DMS 273 (cell line): Measurements from ENCODE around the gene DLGAP1.
"Not testable (repeated sequence)": the region's sequence is repeated elsewhere in the genome, so short reads cannot be mapped to it uniquely, and the experiment has no call there.

Experiments
- DNase-seq: peaks from one replicate; lab custom pipeline; 2025; ENCODE audit not compliant: unreplicated experiment; lab: John Stamatoyannopoulos, UW

The DLGAP1 gene

GRCh38 chr18:3597409-3598357 lies 857.4 kb downstream of the DLGAP1 start:
- no peak for DNase-seq

DNA sequence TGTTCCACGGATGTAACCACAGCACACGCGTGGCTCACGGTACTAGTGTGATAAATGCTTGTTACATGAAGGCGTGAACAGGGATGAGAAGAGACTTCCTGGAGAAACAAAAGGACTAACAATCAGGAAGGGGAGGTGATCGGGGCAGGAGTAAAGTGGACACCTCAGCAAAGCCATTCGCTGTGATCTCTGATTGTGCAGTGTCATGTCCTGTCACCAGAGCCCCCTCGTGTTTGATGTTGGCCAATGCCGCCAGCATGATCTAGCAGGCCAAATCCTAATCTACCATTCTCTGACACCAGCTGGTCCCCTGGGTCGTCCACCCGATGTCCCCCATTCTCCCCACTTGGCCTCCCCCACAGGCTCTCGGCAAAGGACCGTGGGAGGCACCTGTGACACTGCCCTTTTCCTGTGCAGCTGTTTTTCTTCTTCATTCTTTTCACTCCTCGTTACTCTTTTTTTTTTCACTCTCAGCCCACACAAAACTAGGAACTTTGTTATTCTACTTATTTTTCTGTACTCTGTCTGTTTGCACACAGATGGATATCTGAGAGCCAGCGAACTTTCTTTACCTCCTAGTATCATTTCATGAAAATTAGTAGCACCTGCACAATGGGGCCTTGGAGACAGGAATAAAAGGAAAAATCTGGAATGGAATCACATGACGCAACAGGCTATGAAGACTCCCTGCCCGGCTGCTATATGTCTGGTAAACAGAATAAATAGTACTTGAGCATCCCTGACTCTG lies 858.3 kb downstream of the DLGAP1 start:
- DNase-seq, result peak; percentile 27

- DNase-seq, result no peak
Measured at GRCh38 chr18:3596324-3596636, 858.8 kb downstream of the DLGAP1 start.

DNA sequence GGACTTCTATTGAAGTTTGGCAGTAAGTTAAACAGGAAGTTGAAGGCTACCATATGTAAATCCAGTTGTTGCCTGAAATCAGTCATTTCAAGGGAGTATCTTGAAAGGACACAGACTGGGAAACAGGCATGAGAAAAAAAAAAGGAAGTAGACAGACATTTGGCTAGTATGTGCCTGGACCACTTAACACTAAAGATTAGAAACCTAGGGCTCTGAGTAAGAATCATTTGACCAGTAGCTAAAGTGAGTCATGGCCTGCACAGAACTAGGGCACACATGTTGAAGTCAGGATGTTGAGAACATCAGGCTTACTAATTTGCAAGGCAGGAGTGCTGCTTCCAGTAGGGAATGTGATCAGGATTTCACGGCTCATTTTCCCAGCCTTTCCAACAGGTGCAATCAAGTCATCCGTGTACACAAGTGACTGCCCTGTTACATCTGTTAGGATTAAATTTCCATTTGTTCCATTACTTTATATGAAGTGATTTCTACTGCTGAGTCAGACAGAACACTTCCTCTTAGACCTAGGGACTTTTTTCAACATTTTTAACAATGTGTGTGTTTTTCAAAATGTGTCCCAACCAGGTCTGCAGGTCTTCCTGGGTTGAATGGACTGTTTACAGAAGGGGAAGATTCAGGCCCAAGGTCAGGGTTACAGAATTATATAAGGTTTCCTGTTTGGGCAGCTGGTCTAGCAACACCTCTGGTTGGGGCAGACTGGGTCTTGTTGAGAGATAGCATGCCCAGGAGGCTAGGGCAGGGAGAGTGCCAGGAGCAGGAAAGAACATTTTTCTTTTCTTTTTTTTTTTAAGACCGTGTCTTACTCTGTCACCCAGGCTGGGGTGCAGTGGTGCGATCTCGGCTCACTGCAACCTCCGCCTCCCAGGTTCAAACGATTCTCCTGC lies 859.5 kb downstream of the DLGAP1 start:
- peak; percentile 70 for DNase-seq

- DNase-seq, result peak; percentile 29
Measured at GRCh38 chr18:3594760-3595368, 860.2 kb downstream of the DLGAP1 start.

DNA sequence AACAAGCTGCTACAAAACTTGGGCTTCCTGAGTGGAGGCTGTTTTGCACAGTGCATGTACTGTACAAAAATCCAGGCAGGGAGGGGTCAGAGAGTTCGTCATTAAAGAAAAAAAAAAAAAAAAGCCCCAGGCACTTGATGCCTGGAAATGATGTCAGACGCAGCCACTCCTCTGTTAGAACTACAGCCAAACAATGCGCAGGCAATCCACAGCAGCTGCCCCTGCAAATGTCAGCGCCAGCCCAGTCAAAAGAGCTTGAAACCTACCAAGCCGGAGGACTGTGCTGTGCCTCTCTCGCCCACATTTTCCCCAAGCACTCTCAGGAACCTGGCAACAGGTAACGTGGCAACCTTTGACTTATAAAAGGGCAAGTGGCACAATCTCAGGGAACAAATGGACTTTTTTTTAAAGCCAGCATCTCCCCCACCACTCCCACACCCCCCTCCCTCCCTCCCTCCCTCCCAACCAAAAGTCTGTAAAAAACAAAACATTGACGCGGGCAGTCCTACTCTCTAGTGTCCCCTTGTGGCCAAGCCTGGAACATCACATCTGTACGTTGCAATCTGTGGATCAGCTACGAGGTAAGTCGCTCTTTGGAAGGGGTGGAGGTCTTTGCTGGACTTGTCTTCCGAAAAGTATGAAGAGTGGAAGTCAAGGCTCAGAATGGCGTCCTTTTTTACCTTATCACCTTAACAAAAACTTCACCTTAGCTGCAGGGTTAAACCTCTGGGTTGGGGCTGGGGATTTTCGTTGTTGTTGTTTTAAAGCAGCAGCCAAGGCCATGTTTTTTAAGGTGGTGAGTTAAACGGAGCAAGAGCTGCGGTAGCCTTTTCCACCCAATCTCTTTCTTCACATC lies 861.0 kb downstream of the DLGAP1 start:
- DNase-seq, result peak; percentile 95

DNA sequence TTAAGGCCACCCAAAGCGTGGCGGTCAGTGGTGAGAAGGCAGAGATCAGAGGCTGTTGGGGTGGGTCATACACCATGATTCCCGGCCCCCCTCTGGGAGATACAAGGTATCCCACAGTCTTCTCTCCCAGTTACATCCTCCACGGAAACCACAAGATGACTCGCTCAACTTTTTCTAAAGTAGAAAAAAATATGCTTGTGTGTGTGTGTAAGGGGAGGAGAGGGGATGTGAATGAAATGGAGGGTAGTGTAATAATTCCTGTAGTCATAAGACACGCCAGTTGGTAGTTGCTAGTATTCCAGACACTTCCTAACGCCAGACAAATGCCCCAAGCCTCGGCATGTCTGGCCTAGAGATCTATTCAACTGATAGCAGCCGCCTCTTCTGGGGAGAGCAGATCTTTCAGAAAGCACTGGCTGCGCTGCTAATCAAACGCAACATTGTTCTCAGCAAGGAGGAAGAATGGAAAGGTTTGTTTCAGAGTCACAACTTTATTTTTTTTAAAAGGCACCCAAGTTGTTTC lies 861.7 kb downstream of the DLGAP1 start:
- peak; percentile 88 for DNase-seq

GRCh38 chr18:3592864-3593263 lies 862.2 kb downstream of the DLGAP1 start:
- DNase-seq, result no peak

DNA sequence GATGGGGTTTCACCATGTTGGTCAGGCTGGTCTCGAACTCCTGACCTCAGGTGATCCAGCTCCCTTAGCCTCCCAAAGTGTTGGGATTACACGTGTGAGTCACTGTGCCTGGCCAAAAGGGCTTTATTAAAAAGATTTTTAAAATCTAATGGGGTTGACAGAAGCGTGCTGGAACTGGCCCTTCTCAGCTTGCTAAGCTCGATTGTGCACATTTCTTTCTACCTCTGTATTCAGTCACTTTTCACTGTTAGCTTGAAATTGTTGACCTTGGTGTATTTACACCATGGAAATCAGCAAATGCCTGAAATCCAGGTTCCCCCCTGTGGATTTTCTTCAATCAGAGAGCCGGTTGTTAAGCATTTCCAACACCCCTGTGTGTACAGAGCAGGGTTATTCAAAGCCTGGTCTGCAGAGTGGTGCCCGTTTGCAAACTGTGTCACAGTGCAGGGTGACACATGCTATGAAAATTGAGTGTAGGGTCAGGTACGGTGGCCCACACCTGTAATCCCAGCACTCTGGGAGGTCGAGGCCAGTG lies 864.9 kb downstream of the DLGAP1 start:
- no peak for DNase-seq

GRCh38 chr18:3585656-3586509 lies 869.2 kb downstream of the DLGAP1 start:
- DNase-seq, result peak; percentile 88

DNA sequence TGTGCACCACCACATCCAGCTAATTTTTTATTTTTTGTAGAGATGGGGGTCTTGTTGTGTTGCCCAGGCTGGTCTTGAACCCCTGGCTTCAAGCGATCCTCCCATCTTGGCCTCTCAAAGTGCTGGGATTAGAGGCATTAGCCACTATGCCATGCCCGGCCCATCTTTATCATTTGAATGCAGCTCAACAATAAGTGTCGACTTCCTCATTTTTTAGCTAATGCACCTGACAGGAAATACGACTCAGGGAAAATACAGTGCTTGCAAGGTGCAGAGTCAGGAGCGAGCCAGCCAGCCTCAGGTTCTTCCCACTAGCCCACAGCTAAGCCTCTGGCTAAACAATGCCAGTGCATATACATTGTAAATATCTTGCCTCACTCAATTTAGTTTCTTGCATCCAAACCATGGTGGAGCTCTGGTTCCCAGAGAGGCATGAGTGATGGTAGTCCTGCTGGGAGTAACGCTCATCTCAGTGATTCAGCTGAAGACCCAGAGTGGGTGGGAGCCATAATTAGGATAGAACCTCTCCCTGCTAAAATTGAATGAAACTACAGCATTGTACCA lies 870.1 kb downstream of the DLGAP1 start:
- DNase-seq, result no peak

DNA sequence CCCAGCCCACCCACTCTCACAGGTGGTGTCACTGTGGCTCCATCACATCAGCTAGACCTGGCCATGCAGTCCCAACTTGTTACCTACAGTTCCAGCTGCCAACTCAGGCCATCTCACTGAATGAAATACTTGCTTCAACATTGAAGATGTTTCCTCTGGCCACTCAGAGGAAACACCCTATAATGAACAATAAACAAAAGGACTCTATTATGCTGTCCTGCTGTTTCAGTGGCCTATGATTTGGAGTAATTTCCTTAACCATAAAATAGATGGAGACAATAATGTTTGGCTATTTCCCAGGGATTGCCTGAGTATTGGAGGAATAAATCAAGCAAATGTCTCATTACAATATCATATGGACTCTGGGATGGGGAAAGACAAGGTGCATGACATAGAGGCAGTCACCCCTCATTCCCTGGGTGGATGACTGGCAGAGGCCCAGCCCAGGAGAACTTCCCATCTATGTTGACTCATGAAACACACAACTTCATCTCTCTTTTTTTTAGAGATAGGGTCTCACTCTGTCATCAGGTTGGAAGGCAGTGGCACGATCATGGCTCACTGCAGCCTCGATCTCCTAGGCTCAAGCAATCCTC lies 870.7 kb downstream of the DLGAP1 start:
- DNase-seq, result no peak

DNA sequence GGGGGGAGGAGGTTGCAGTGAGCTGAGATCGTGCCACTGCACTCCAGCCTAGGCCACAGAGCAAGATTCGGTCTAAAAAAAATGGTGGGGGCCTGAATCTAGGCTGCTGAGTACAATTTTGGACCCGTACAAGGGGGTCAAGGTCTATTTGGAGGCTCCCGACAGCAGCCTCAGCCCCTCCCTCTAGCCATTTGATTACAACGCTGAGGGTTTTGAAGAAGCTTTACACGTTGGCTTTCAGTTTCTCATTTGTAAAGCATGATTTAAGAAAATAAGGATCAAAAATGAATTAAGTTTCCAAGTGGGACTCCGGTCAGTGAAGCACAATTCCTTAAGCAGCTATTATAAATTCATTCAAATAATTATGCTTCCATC lies 871.2 kb downstream of the DLGAP1 start:
- no peak for DNase-seq

- DNase-seq, result not testable (repeated sequence)
Measured at GRCh38 chr18:3583106-3583872, 871.8 kb downstream of the DLGAP1 start.

GRCh38 chr18:3581890-3582289 lies 873.2 kb downstream of the DLGAP1 start:
- DNase-seq, result no peak

DNA sequence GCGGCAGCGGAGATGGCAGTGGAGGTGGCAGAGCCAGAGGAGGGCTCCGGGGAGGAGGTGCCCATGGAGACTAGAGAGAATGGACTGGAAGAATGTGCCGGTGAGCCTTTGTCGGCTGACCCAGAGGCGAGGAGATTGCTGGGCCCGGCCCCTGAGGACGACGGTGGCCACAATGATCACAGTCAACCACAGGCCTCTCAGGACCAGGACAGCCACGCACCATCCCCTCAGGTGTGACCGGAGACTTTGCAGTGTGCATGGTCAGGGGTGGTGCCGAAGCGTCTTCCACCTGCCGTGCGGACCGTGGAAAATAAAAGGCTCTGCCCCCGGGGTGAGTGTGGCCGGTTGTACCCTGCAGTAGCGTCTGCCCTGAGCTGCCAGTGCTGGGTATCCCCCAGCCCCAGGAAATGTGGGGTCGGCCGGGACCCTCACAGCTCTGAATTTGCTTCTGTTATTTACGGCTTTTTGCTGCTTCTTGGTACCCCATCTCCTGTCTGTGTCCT lies 874.5 kb downstream of the DLGAP1 start:
- not testable (repeated sequence) for DNase-seq

GRCh38 chr18:3579701-3580100 lies 875.4 kb downstream of the DLGAP1 start:
- DNase-seq, result no peak
